ENCODE results near the gene FRMPD2. TPM values are rescaled to one million over a fixed set of nuclear protein-coding genes. Genes with fewer than 3 reads are reported as not detected.

The FRMPD2 gene
- total RNA-seq, 1 experiment from 2014 or later = 1.1 TPM

GRCh38 chr10:48271047-48271730, 3.3 kb downstream of the FRMPD2 start (continued):
- TF ChIP-seq NFE2L1 (CRISPR knock-in tag; IDR thresholded peaks at IDR 0.05) = no peak
- no peak for TF ChIP-seq FOXP1 (CRISPR knock-in tag; IDR thresholded peaks at IDR 0.05; ENCODE audit: borderline replicate concordance)

GRCh38 chr10:48266528-48266927, 8.0 kb downstream of the FRMPD2 start:
- H3K9me3 Mint-ChIP-seq = peaks cover 3% of the 10 kb centered on the region; the same call in 1 of the 2 replicates

GRCh38 chr10:48258105-48258504, 16.4 kb downstream of the FRMPD2 start:
- DNase-seq (ENCODE audit: low spot score) (no peak), ATAC-seq (no peak)
- ChIA-PET POLR2A (no interaction called here), CTCF (no interaction called here)
- Mint-ChIP-seq H3K27me3 (ENCODE audit: low read depth) (no peaks in the 10 kb centered on the region), H3K4me1 (peaks cover 11% of the 10 kb centered on the region), H3K36me3 (no peaks in the 10 kb centered on the region), H3K4me3 (no peak overlapping the region), H3K9me3 (peaks cover 8% of the 10 kb centered on the region), H3K27ac (no peak overlapping the region)
- no peak for TF ChIP-seq ZNF416 (CRISPR knock-in tag; IDR thresholded peaks at IDR 0.05)
- no peak for TF ChIP-seq SOX15 (CRISPR knock-in tag; IDR thresholded peaks at IDR 0.05)
- no peak for TF ChIP-seq ELF4 (CRISPR knock-in tag; IDR thresholded peaks at IDR 0.05; ENCODE audit: low read depth)
- TF ChIP-seq FOXK1 (CRISPR knock-in tag; IDR thresholded peaks at IDR 0.05) = no peak
- no peak for TF ChIP-seq JAZF1 (CRISPR knock-in tag; IDR thresholded peaks at IDR 0.05)
- TF ChIP-seq MYBL2 (CRISPR knock-in tag; IDR thresholded peaks at IDR 0.05) = no peak
- TF ChIP-seq NR2C2 (CRISPR knock-in tag; IDR thresholded peaks at IDR 0.05) = no peak
- TF ChIP-seq USF2 (CRISPR knock-in tag; IDR thresholded peaks at IDR 0.05) = no peak
- TF ChIP-seq PRDM15 (CRISPR knock-in tag; IDR thresholded peaks at IDR 0.05) = no peak

More at GRCh38 chr10:48266528-48266927, 8.0 kb downstream of the FRMPD2 start:
- DNase-seq (ENCODE audit: low spot score) = no peak
- no peak for TF ChIP-seq HMGA2 (CRISPR knock-in tag; IDR thresholded peaks at IDR 0.05)
- no peak for TF ChIP-seq SMAD4 (CRISPR knock-in tag; IDR thresholded peaks at IDR 0.05)
- no peak for TF ChIP-seq ZNF416 (CRISPR knock-in tag; IDR thresholded peaks at IDR 0.05)
- TF ChIP-seq ERG (CRISPR knock-in tag; IDR thresholded peaks at IDR 0.05) = no peak
- TF ChIP-seq AFF4 (CRISPR knock-in tag; IDR thresholded peaks at IDR 0.05; ENCODE audit: borderline replicate concordance) = no peak
- no peak for TF ChIP-seq NFYB (CRISPR knock-in tag; conservative IDR thresholded peaks at IDR 0.05; ENCODE audit: low read depth)
- no peak for TF ChIP-seq CDX4 (CRISPR knock-in tag; IDR thresholded peaks at IDR 0.05; ENCODE audit: borderline replicate concordance)
- TF ChIP-seq NR3C1 (CRISPR knock-in tag; conservative IDR thresholded peaks at IDR 0.05; ENCODE audit: low read depth) = no peak
- TF ChIP-seq RELA (CRISPR knock-in tag; IDR thresholded peaks at IDR 0.05; ENCODE audit: borderline replicate concordance) = no peak
- TF ChIP-seq ZBTB21 (CRISPR knock-in tag; IDR thresholded peaks at IDR 0.05; ENCODE audit: borderline replicate concordance) = no peak
- Mint-ChIP-seq H3K27ac (no peak overlapping the region), H3K4me3 (no peak overlapping the region), H3K4me1 (peaks cover 10% of the 10 kb centered on the region), H3K36me3 (no peaks in the 10 kb centered on the region), H3K27me3 (ENCODE audit: low read depth) (peaks cover 2% of the 10 kb centered on the region; the same call in 1 of the 2 replicates)
- CTCF ChIA-PET = interaction anchor here (1.1 kb wide), 1 partner anchor 23 kb away, joined by 3 read pairs; no protein-coding TSS in a partner anchor
- ATAC-seq = no peak; the same call in 1 of the 2 replicates
- POLR2A ChIA-PET = no interaction called here

Data from WTC11 (cell line).